Measurements from ENCODE around the gene ETV6. TPM values are rescaled to one million over a fixed set of nuclear protein-coding genes. Genes with fewer than 3 reads are reported as not detected.
A peak's percentile ranks its signal among the peaks of the same experiment; 100 is the strongest.

Gene ETV6
- total RNA-seq, 2 experiments from 2014 or later: 28.5 to 30.2 TPM

DNA sequence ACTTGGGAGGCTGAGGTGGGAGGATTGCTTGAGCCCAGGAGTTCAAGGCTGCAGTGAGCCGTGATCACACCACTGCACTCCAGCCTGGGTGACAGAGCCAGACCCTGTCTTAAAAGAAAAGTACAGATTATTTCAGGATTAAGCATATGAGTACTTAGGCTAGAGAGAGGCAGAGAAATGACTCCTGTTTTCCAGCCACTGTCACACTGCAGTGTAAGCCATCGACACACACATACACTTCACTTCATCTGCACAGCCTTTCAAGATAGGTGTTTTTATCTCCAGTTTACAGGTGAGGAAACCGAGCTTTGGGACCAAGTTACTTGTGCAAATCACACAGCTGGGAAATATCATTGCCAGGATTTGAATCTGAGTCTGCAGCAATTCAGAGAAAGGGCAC, 77.2 kb downstream of the ETV6 start:
- H3K4me3 Mint-ChIP-seq: no peak overlapping the region
- H3K4me1 Mint-ChIP-seq (ENCODE audit: low read depth): peaks cover 53% of the 10 kb centered on the region
- no peak for ATAC-seq (ENCODE audit: poor library complexity)
- peak overlapping the region; percentile 67 for H3K27ac Mint-ChIP-seq
- TF ChIP-seq, protein P1, sequence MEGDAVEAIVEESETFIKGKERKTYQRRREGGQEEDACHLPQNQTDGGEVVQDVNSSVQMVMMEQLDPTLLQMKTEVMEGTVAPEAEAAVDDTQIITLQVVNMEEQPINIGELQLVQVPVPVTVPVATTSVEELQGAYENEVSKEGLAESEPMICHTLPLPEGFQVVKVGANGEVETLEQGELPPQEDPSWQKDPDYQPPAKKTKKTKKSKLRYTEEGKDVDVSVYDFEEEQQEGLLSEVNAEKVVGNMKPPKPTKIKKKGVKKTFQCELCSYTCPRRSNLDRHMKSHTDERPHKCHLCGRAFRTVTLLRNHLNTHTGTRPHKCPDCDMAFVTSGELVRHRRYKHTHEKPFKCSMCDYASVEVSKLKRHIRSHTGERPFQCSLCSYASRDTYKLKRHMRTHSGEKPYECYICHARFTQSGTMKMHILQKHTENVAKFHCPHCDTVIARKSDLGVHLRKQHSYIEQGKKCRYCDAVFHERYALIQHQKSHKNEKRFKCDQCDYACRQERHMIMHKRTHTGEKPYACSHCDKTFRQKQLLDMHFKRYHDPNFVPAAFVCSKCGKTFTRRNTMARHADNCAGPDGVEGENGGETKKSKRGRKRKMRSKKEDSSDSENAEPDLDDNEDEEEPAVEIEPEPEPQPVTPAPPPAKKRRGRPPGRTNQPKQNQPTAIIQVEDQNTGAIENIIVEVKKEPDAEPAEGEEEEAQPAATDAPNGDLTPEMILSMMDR (IDR thresholded peaks at IDR 0.05): no peak
- H3K36me3 Mint-ChIP-seq (ENCODE audit: low read depth): no peaks in the 10 kb centered on the region
- H3K9me3 Mint-ChIP-seq: no peaks in the 10 kb centered on the region
- H3K27me3 Mint-ChIP-seq: no peaks in the 10 kb centered on the region
- intact Hi-C loops (cut with DNase I, micrococcal nuclease): loop anchor here in 1 of 2 experiments (2.0 to 5.0 kb wide), 2 partner anchors 76 to 306 kb away; no protein-coding TSS in a partner anchor
- ChIA-PET POLR2A (interaction anchor here (0.6 to 1.8 kb wide), 10 partner anchors 10 to 307 kb away, joined by 3 to 6 read pairs (median 4); partner anchors contain the start of gene ETV6), CTCF (interaction anchor here (0.9 to 1.1 kb wide), 2 partner anchors 283 to 307 kb away, joined by 3 to 4 read pairs; no protein-coding TSS in a partner anchor)
- no peak for DNase-seq
- peaks cover 54% of the 10 kb centered on the region for H3K4me1 ChIP-seq (ENCODE audit: insufficient read depth, low read length)
- H3K27me3 ChIP-seq (ENCODE audit: control insufficient read depth in 1 of 2, insufficient read depth in 2 of 2, low read length in 2 of 2): no peaks in the 10 kb centered on the region
- no peaks in the 10 kb centered on the region for H3K36me3 ChIP-seq (ENCODE audit: insufficient read depth, low read length)
- peaks cover 0 to 3% of the 10 kb centered on the region in 2 experiments for H3K9me3 ChIP-seq (ENCODE audit: control insufficient read depth in 1 of 2, insufficient read depth in 1 of 2, low read length in 2 of 2)
- peak overlapping the region in 1 of 2 donors; percentile 55 for H3K27ac ChIP-seq (ENCODE audit: low read depth in 1 of 2, low read length in 2 of 2)
- H3K4me3 ChIP-seq (ENCODE audit: low read length): no peak overlapping the region

DNA sequence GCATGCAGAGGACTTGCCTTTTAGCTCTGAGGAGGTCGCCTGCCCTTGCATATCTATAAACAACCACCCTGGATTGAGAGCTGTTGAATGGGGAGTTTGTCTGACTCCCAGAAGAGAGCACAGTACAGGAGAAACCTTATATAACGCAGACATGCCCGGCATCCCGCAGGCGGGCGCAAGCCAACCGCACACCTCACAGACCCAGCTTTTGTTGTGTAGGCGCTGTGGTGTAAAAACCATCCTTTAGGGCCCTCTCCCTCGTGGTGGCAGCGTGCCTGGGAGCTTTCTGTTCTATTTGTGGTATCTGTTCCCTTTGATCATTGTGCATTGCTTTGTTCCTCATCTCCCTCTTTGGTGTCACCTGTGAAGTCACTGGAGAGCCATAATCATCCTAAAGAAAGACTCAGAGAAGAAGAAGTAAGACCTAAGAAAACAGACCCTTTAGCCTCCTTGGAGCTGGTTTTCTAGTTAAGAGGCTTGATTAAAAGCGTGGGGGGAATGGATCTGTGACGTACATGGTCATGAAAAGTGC, 77.7 kb downstream of the ETV6 start:
- Mint-ChIP-seq H3K27ac (peak overlapping the region; percentile 67), H3K9me3 (no peaks in the 10 kb centered on the region), H3K4me1 (ENCODE audit: low read depth) (peaks cover 58% of the 10 kb centered on the region), H3K27me3 (no peaks in the 10 kb centered on the region), H3K36me3 (ENCODE audit: low read depth) (no peaks in the 10 kb centered on the region), H3K4me3 (peak overlapping the region; percentile 56)
- H3K4me3 ChIP-seq (ENCODE audit: low read length): peak overlapping the region; percentile 2
- ChIA-PET POLR2A (interaction anchor here (0.9 to 1.8 kb wide), 9 partner anchors 10 to 306 kb away, joined by 3 to 6 read pairs (median 4); partner anchors contain the start of gene ETV6), CTCF (interaction anchor here (0.9 to 1.7 kb wide), 3 partner anchors 283 to 306 kb away, joined by 3 to 4 read pairs (median 4); no protein-coding TSS in a partner anchor)
- DNase-seq: peak in 13 of 14 experiments; percentile 23 to 75 (median 44)
- H3K27me3 ChIP-seq (ENCODE audit: control insufficient read depth in 1 of 2, insufficient read depth in 2 of 2, low read length in 2 of 2): no peaks in the 10 kb centered on the region
- H3K27ac ChIP-seq (ENCODE audit: low read depth in 1 of 2, low read length in 2 of 2): peak overlapping the region in 1 of 2 donors; percentile 55
- intact Hi-C loops (cut with DNase I, micrococcal nuclease): loop anchor here in 1 of 2 experiments (2.0 to 5.0 kb wide), 2 partner anchors 76 to 305 kb away; no protein-coding TSS in a partner anchor
- TF ChIP-seq, protein P1 (IDR thresholded peaks at IDR 0.05): no peak
- H3K9me3 ChIP-seq (ENCODE audit: control insufficient read depth in 1 of 2, insufficient read depth in 1 of 2, low read length in 2 of 2): peaks cover 0 to 3% of the 10 kb centered on the region in 2 experiments
- peak; percentile 78 for ATAC-seq (ENCODE audit: poor library complexity)
- H3K4me1 ChIP-seq (ENCODE audit: insufficient read depth, low read length): peaks cover 59% of the 10 kb centered on the region
- H3K36me3 ChIP-seq (ENCODE audit: insufficient read depth, low read length): no peaks in the 10 kb centered on the region

DNA sequence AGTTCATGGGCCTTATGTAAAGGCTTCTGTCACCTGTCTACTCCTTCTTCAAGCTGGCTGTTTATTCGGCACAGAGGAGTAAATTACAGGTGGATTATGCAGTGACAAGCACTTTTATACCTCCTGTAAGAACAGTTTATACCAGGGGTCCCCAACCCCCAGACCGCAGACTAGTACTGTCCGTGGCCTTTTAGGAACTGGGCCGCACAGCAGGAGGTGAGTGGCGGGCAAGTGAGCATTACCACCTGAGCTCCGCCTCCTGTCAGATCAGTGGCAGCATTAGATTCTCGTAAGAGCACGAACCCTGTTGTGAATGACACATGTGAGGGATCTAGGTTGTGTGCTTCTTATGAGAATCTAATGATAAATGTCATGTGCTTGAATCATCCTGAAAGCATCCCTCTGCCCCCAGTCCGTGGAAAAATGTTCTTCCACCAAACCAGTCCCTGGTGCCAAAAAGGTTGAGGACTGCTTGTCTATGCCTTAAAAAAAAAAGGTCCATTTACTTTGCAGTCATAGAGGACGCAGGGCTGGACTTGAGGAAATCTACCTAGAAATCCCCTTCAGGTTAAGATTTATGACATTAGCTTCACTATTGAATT, 78.8 kb downstream of the ETV6 start:
- no peak overlapping the region for H3K27ac ChIP-seq (ENCODE audit: low read depth in 1 of 2, low read length in 2 of 2)
- ATAC-seq (ENCODE audit: poor library complexity) (no peak), DNase-seq (no peak)
- Mint-ChIP-seq H3K27me3 (no peaks in the 10 kb centered on the region), H3K9me3 (no peaks in the 10 kb centered on the region), H3K4me3 (no peak overlapping the region), H3K36me3 (ENCODE audit: low read depth) (no peaks in the 10 kb centered on the region), H3K27ac (no peak overlapping the region), H3K4me1 (ENCODE audit: low read depth) (peaks cover 67% of the 10 kb centered on the region)
- TF ChIP-seq, protein P1 (IDR thresholded peaks at IDR 0.05): no peak
- ChIA-PET CTCF (interaction anchor here (1.7 kb wide), 1 partner anchor 305 kb away, joined by 4 read pairs; no protein-coding TSS in a partner anchor), POLR2A (interaction anchor here (1.5 kb wide), 1 partner anchor 304 kb away, joined by 4 read pairs; no protein-coding TSS in a partner anchor)
- no peaks in the 10 kb centered on the region for H3K36me3 ChIP-seq (ENCODE audit: insufficient read depth, low read length)
- H3K4me1 ChIP-seq (ENCODE audit: insufficient read depth, low read length): peaks cover 64% of the 10 kb centered on the region
- H3K9me3 ChIP-seq (ENCODE audit: control insufficient read depth in 1 of 2, insufficient read depth in 1 of 2, low read length in 2 of 2): peaks cover 0 to 3% of the 10 kb centered on the region in 2 experiments
- no peak overlapping the region for H3K4me3 ChIP-seq (ENCODE audit: low read length)
- intact Hi-C loops (cut with DNase I, micrococcal nuclease): loop anchor here in 1 of 2 experiments (5.0 kb wide), 1 partner anchor 304 kb away; no protein-coding TSS in a partner anchor
- no peaks in the 10 kb centered on the region for H3K27me3 ChIP-seq (ENCODE audit: control insufficient read depth in 1 of 2, insufficient read depth in 2 of 2, low read length in 2 of 2)
